ENCODE measurements around the gene PSG11. TPM values are rescaled to one million over a fixed set of nuclear protein-coding genes. Genes with fewer than 3 reads are reported as not detected.

Gene PSG11
- total and polyA plus RNA-seq, 8 donors, result not detected

DNA sequence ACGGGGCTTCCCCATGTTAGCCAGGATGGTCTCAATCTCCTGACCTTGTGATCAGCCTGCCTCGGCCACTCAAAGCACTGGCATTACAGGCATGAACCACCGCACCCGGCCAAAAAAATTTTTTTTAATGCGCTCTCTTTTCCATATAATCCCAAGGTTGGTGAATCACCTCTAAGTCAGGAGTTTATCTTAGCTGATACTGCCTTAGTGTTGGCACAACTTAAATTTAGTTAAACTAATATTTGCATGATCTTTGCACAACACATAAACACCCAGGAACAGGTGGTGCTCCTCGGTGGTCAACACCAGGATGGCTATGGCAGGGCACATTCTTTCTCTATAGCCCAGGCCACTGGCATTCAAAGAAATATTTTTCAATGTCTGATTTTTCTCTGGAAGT is 65.2 kb downstream of the PSG11 start:
- WGBS, 2 donors, result 61 to 63% methylated on average over 6 of the region's 6 CpGs
- ATAC-seq, result no peak
- Histone ChIP-seq H3K4me3 (no peak overlapping the region), H3K27me3 (no peaks in the 10 kb centered on the region), H3K36me3 (no peaks in the 10 kb centered on the region), H3K9me3 (no peaks in the 10 kb centered on the region), H3K27ac (no peak overlapping the region), H3K4me1 (no peaks in the 10 kb centered on the region)
- no peak for FAIRE-seq
- intact Hi-C loops (cut with DNase I), result no loop called here
- no peak for DNase-seq
- TF ChIP-seq, protein P1, sequence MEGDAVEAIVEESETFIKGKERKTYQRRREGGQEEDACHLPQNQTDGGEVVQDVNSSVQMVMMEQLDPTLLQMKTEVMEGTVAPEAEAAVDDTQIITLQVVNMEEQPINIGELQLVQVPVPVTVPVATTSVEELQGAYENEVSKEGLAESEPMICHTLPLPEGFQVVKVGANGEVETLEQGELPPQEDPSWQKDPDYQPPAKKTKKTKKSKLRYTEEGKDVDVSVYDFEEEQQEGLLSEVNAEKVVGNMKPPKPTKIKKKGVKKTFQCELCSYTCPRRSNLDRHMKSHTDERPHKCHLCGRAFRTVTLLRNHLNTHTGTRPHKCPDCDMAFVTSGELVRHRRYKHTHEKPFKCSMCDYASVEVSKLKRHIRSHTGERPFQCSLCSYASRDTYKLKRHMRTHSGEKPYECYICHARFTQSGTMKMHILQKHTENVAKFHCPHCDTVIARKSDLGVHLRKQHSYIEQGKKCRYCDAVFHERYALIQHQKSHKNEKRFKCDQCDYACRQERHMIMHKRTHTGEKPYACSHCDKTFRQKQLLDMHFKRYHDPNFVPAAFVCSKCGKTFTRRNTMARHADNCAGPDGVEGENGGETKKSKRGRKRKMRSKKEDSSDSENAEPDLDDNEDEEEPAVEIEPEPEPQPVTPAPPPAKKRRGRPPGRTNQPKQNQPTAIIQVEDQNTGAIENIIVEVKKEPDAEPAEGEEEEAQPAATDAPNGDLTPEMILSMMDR (IDR thresholded peaks at IDR 0.05), result no peak

Other genes with a start within 250 kb of the PSG11 start
- not detected for gene PSG1, start 146.8 kb downstream of the PSG11 start, total RNA-seq
- gene PSG1, start 146.8 kb downstream of the PSG11 start, polyA plus RNA-seq, result not detected
- not detected for gene PSG6, start 108.6 kb downstream of the PSG11 start, total RNA-seq
- gene PSG6, start 108.6 kb downstream of the PSG11 start, polyA plus RNA-seq, result not detected
- not detected for gene PSG7, start 89.3 kb downstream of the PSG11 start, total RNA-seq
- gene PSG7, start 89.3 kb downstream of the PSG11 start, polyA plus RNA-seq, result not detected
- not detected for gene PSG2, start 56.2 kb upstream of the PSG11 start, total RNA-seq
- gene PSG2, start 56.2 kb upstream of the PSG11 start, polyA plus RNA-seq, result not detected
- gene PSG5, start 160.1 kb upstream of the PSG11 start, total RNA-seq, result under 1 TPM in 1 of 6 donors, not detected in 5; 0.44 TPM
- under 1 TPM in 1 of 2 donors, not detected in 1; 0.49 TPM for gene PSG5, start 160.1 kb upstream of the PSG11 start, polyA plus RNA-seq
- gene PSG4, start 179.2 kb upstream of the PSG11 start, total RNA-seq, result under 1 TPM in 4 of 6 donors, not detected in 2; 0.24 to 0.76 (median 0.36) TPM
- gene PSG4, start 179.2 kb upstream of the PSG11 start, polyA plus RNA-seq, result 1 to 10 TPM in 1 of 2 donors, under 1 TPM in 1; 0.12 to 3.0 TPM
- under 1 TPM in 1 of 6 donors, not detected in 5; 0.31 TPM for gene PSG9, start 243.1 kb upstream of the PSG11 start, total RNA-seq
- under 1 TPM in 1 of 2 donors, not detected in 1; 0.23 TPM for gene PSG9, start 243.1 kb upstream of the PSG11 start, polyA plus RNA-seq